ENCODE data around the gene PPP1R7. TPM values are rescaled to one million over a fixed set of nuclear protein-coding genes. Genes with fewer than 3 reads are reported as not detected.

PPP1R7 gene
- total and polyA plus RNA-seq, 9 of the 15 experiments (the other 6 are each of a cell fraction or from before 2014, with no cell fraction given): 37.5 to 75.0 (median 50.5) TPM

DNA sequence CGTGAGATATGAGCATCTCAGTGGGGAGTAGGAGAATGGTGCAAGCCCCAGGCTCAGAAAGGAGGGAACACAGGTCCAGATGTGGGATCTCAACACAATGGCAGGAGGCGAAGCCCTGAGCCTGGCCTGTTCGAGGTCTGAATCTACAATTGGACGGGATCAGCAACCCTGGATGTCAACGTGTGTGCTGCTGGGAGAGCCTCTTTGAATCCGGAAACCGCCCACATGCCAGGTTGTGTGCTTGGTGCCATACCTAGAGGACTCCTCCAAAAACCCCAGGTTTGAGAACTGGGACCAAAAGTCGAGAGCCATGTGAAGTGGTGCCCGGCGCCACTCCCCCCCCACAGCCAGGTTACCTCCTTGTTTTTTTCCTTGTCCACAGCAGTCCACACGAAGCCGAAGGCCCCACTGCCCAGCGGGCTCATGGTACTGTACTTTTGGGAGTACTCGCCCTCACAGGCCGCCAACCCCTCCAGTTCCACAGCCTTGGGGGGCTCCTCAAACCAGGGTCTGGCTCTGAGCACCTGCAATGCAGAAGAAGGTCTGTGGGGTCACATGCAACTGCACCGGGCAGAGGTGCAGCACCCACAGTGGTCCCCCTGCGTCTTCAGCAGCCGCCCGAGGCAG is 27.8 kb upstream of the PPP1R7 start:
- no peak for DNase-seq (ENCODE audit: extremely low read depth in 1 of 4, low spot score in 3 of 4)
- no peak for ATAC-seq
- no peak for FAIRE-seq
- H3K36me3 ChIP-seq (ENCODE audit: control insufficient read depth, insufficient read depth, low read length): peaks cover 19% of the 10 kb centered on the region; the same call in 1 of the 3 replicates
- H3K4me2 ChIP-seq (ENCODE audit: insufficient read depth, low read length): no peak overlapping the region
- 96% methylated on average over 8 of the region's 19 CpGs for WGBS (ENCODE audit: insufficient coverage, low coverage, missing lambda C conversion rate)
- H3K9me1 ChIP-seq (ENCODE audit: control insufficient read depth, insufficient read depth, low read length): no peaks in the 10 kb centered on the region
- ChIA-PET POLR2A (no interaction called here), CTCF (ENCODE audit: low intra/inter-chr PET ratio) (no interaction called here)
- no peak overlapping the region for H3K4me3 ChIP-seq
- H3K27ac ChIP-seq (ENCODE audit: extremely low read depth, low read depth, low read length): no peak overlapping the region
- H3K9ac ChIP-seq (ENCODE audit: insufficient read depth in 1 of 2, low read depth in 2 of 2, low read length in 2 of 2): no peak overlapping the region
- H3K27me3 ChIP-seq (ENCODE audit: control insufficient read depth in 2 of 2, insufficient read depth in 2 of 2, low read length in 2 of 2): no peaks in the 10 kb centered on the region
- H3K9me3 ChIP-seq (replicated peaks; ENCODE audit: control insufficient read depth, insufficient read depth, low read depth, low read length): no peaks in the 10 kb centered on the region
- in situ Hi-C loops (cut with MboI) (no loop called here), intact Hi-C loops (cut with micrococcal nuclease) (no loop called here)
- H3K4me1 ChIP-seq (replicated peaks in 1 of 2; ENCODE audit: control insufficient read depth in 2 of 2, insufficient read depth in 2 of 2, low read length in 2 of 2): no peaks in the 10 kb centered on the region; a peak in 1 of 5 replicates
- BruUV-seq (replicated peaks): no TSS peak
- no peaks in the 10 kb centered on the region for H3K79me2 ChIP-seq (ENCODE audit: control insufficient read depth, insufficient read depth, low read length)
- no peaks in the 10 kb centered on the region for H4K20me1 ChIP-seq (replicated peaks; ENCODE audit: control insufficient read depth, insufficient read depth, low read length)
- H2AFZ ChIP-seq (ENCODE audit: low read depth, low read length): no peak overlapping the region
- TF ChIP-seq, protein P1, sequence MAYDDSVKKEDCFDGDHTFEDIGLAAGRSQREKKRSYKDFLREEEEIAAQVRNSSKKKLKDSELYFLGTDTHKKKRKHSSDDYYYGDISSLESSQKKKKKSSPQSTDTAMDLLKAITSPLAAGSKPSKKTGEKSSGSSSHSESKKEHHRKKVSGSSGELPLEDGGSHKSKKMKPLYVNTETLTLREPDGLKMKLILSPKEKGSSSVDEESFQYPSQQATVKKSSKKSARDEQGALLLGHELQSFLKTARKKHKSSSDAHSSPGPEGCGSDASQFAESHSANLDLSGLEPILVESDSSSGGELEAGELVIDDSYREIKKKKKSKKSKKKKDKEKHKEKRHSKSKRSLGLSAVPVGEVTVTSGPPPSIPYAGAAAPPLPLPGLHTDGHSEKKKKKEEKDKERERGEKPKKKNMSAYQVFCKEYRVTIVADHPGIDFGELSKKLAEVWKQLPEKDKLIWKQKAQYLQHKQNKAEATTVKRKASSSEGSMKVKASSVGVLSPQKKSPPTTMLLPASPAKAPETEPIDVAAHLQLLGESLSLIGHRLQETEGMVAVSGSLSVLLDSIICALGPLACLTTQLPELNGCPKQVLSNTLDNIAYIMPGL (CRISPR knock-in tag; IDR thresholded peaks at IDR 0.05): no peak
- no peak for TF ChIP-seq SNRNP70 (optimal IDR thresholded peaks at IDR 0.05; ENCODE audit: low read depth, low read length)
- TF ChIP-seq, protein P2, sequence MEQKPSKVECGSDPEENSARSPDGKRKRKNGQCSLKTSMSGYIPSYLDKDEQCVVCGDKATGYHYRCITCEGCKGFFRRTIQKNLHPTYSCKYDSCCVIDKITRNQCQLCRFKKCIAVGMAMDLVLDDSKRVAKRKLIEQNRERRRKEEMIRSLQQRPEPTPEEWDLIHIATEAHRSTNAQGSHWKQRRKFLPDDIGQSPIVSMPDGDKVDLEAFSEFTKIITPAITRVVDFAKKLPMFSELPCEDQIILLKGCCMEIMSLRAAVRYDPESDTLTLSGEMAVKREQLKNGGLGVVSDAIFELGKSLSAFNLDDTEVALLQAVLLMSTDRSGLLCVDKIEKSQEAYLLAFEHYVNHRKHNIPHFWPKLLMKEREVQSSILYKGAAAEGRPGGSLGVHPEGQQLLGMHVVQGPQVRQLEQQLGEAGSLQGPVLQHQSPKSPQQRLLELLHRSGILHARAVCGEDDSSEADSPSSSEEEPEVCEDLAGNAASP (IDR thresholded peaks at IDR 0.05): no peak
- no peak for TF ChIP-seq RBBP5 (IDR thresholded peaks at IDR 0.05; ENCODE audit: borderline replicate concordance, insufficient read depth, low read length, poor library complexity, severe bottlenecking)
- no peak for TF ChIP-seq FOXM1 (IDR thresholded peaks at IDR 0.05; ENCODE audit: low read depth)
- no peak for TF ChIP-seq FOXM1 (CRISPR knock-in tag; IDR thresholded peaks at IDR 0.05; ENCODE audit: low read depth)
- no peak for TF ChIP-seq ZBTB17 (CRISPR knock-in tag; IDR thresholded peaks at IDR 0.05)
- TF ChIP-seq OTX1 (CRISPR knock-in tag; IDR thresholded peaks at IDR 0.05): no peak
- TF ChIP-seq FOXA3 (CRISPR knock-in tag; conservative IDR thresholded peaks at IDR 0.05 in 1 of 2, IDR thresholded peaks at IDR 0.05 in 1 of 2): no peak
- no peak for TF ChIP-seq ESRRB (CRISPR knock-in tag; IDR thresholded peaks at IDR 0.05; ENCODE audit: borderline replicate concordance)
- TF ChIP-seq CREM (IDR thresholded peaks at IDR 0.05; ENCODE audit: low read depth): no peak
- no peak for TF ChIP-seq TEAD1 (CRISPR knock-in tag; IDR thresholded peaks at IDR 0.05)
- TF ChIP-seq, protein P3, sequence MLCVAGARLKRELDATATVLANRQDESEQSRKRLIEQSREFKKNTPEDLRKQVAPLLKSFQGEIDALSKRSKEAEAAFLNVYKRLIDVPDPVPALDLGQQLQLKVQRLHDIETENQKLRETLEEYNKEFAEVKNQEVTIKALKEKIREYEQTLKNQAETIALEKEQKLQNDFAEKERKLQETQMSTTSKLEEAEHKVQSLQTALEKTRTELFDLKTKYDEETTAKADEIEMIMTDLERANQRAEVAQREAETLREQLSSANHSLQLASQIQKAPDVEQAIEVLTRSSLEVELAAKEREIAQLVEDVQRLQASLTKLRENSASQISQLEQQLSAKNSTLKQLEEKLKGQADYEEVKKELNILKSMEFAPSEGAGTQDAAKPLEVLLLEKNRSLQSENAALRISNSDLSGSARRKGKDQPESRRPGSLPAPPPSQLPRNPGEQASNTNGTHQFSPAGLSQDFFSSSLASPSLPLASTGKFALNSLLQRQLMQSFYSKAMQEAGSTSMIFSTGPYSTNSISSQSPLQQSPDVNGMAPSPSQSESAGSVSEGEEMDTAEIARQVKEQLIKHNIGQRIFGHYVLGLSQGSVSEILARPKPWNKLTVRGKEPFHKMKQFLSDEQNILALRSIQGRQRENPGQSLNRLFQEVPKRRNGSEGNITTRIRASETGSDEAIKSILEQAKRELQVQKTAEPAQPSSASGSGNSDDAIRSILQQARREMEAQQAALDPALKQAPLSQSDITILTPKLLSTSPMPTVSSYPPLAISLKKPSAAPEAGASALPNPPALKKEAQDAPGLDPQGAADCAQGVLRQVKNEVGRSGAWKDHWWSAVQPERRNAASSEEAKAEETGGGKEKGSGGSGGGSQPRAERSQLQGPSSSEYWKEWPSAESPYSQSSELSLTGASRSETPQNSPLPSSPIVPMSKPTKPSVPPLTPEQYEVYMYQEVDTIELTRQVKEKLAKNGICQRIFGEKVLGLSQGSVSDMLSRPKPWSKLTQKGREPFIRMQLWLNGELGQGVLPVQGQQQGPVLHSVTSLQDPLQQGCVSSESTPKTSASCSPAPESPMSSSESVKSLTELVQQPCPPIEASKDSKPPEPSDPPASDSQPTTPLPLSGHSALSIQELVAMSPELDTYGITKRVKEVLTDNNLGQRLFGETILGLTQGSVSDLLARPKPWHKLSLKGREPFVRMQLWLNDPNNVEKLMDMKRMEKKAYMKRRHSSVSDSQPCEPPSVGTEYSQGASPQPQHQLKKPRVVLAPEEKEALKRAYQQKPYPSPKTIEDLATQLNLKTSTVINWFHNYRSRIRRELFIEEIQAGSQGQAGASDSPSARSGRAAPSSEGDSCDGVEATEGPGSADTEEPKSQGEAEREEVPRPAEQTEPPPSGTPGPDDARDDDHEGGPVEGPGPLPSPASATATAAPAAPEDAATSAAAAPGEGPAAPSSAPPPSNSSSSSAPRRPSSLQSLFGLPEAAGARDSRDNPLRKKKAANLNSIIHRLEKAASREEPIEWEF (CRISPR knock-in tag; IDR thresholded peaks at IDR 0.05): no peak

All from K562 (cell line).